Activated CD4-positive, alpha-beta memory T cell treated with anti-CD3 and anti-CD28 coated beads, Interleukin-2, amount 10 ng/mL, durations not matched to agents 7 days and 5 days (primary cell): ENCODE data around the gene ANKS1A. TPM values are rescaled to one million over a fixed set of nuclear protein-coding genes. Genes with fewer than 3 reads are reported as not detected.
A peak's percentile ranks its signal among the peaks of the same experiment; 100 is the strongest.
"Not testable (repeated sequence)": the region's sequence is repeated elsewhere in the genome, so short reads cannot be mapped to it uniquely, and the experiment has no call there.

Experiments used
- CTCF ChIA-PET: fragments of 350-600 bp; sonication (Branson Sonifier 250); formaldehyde crosslinking; loops from one replicate; lab custom pipeline; 2021; ENCODE audit warnings: antibody characterized with exemption, inconsistent platforms; lab: Charles Lee
- POLR2A ChIA-PET: fragments of 350-600 bp; sonication (Branson Sonifier 250); formaldehyde crosslinking; loops from one replicate; lab custom pipeline; 2021; ENCODE audit warnings: antibody characterized with exemption; lab: Charles Lee
- DNase-seq: peaks from one replicate; pipeline ENCODE4 v3.0.0-alpha.2; 2020
- H3K27ac Mint-ChIP-seq: one replicate; pipeline ENCODE4 v1.8.0; 2021; ENCODE audit warnings: mild to moderate bottlenecking, mixed read lengths
- H3K27me3 Mint-ChIP-seq: one replicate; pipeline ENCODE4 v1.8.0; 2021; ENCODE audit warnings: mixed read lengths
- H3K36me3 Mint-ChIP-seq: one replicate; pipeline ENCODE4 v1.8.0; 2021; ENCODE audit warnings: low read depth, mixed read lengths
- H3K4me1 Mint-ChIP-seq: one replicate; pipeline ENCODE4 v1.8.0; 2021; ENCODE audit warnings: mixed read lengths
- H3K4me3 Mint-ChIP-seq: one replicate; pipeline ENCODE4 v1.8.0; 2021; ENCODE audit warnings: mild to moderate bottlenecking, mixed read lengths
- H3K9me3 Mint-ChIP-seq: one replicate; pipeline ENCODE4 v1.8.0; 2021; ENCODE audit warnings: mixed read lengths
- total RNA-seq, 2 experiments: library from RNA; stranded (reverse); gene quantifications; one replicate each; pipeline ENCODE4 v1.2.3, GENCODE V29; 2021

ANKS1A gene
- 1 to 10 TPM; 8.8 to 9.5 TPM for total RNA-seq

DNA sequence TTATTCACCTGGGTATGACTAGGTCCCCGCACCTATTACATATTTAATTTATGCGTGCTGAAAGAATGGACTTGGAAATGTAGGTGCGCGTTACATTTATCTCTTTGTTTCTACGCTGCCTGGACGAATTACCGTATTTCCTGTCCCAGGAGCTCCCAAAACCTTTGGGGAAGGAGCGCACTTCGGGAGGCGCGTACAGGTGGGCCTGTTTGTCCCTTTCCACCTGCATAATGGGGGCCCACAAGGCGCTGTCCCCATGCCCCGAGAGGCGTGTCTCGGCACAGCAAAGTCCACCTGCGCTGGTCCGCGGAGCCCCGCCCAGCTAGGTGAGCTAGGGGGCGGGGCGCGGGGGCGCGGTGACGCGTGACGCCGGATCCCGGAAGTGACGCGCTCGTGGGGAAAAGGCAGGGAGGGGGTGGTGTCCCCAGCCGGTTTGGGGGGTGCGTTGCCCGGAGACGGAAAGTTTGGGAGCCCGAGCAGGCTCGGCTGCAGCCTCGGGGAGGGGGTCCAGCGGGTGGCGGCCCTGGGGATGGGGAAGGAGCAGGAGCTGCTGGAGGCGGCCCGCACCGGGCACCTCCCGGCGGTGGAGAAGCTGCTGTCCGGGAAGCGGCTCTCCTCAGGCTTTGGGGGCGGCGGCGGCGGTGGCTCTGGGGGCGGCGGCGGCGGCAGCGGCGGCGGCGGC lies at the start of gene ANKS1A:
Gene ANKS1A, plus strand, starts transcription at position 382 of the 682 bp plus-strand sequence. Its CDS starts 148 bp downstream, at position 530.
- Mint-ChIP-seq H3K36me3 (peaks cover 15% of the 10 kb centered on the region), H3K9me3 (peaks cover 3% of the 10 kb centered on the region), H3K4me1 (peaks cover 46% of the 10 kb centered on the region), H3K27ac (peak within 1 kb of the TSS; percentile 98), H3K4me3 (peak within 1 kb of the TSS; percentile 99), H3K27me3 (peaks cover 6% of the 10 kb centered on the region)
- peak; percentile 89 for DNase-seq
- CTCF ChIA-PET = interaction anchor here (0.9 to 2.7 kb wide), 7 partner anchors 12 to 1138 kb away, joined by 3 to 12 read pairs (median 4); partner anchors contain the start of genes BLTP3A, MAPK14 and SNRPC
- POLR2A ChIA-PET = interaction anchor here (0.7 to 3.5 kb wide), 18 partner anchors 8 to 1139 kb away, joined by 3 to 27 read pairs (median 8); partner anchors contain the start of genes BLTP3A, ILRUN, RPS10 and SNRPC

DNA sequence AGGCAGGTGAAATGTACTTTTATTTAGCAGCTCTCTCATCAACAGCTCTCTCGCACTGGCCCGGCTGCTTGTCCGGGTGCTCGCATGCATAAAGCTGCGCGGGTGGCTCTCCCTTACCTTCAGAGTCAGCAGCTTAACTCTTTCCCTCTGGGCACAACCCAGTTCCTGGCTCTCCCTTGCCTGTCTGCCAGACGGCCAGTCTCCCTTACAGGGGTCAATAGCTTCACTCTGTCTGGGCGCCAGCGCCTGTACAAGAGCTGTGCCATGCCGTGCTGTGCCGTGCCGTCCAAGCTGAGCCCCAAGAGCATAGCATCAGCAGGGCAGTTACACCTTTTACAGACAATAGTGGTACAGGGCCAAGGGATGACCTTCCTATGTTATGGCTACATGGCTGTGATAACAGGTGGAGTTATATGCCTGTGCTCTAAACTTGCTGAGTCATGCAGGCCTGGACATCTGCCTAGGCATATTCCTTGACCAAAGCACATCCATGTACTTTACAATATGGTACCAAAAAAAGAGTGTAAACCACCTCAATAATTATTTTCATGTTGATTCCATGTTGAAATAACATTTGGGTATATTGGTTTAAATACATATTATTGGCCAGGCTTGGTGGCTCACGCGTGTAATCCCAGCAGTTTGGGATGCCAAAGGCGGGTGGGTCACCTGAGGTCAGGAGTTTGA lies 49.2 kb upstream of the ANKS1A start:
- no peaks in the 10 kb centered on the region for H3K9me3 Mint-ChIP-seq
- DNase-seq = no peak
- H3K4me1 Mint-ChIP-seq = peaks cover 21% of the 10 kb centered on the region
- no peak overlapping the region for H3K27ac Mint-ChIP-seq
- ChIA-PET CTCF (no interaction called here), POLR2A (no interaction called here)
- peaks cover 24% of the 10 kb centered on the region for H3K36me3 Mint-ChIP-seq
- H3K4me3 Mint-ChIP-seq = no peak overlapping the region
- no peaks in the 10 kb centered on the region for H3K27me3 Mint-ChIP-seq

DNA sequence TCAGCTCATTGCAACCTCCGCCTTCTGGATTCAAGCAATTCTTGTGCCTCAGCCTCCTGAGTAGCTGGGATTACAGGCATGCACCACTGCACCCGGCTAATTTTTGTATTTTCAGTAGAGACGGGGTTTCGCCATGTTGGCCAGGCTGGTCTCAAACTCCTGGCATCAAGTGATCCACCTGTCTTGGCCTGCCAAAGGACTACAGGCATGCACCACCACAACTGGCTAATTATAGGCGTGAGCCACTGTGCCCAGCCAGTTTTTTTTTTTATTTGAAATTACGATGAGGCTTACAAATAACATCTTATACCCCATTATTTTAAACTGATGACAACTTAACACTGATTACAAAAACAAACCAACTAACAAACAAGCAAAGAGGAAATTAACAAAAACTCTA lies 40.0 kb upstream of the ANKS1A start:
- POLR2A ChIA-PET, H3K4me1 Mint-ChIP-seq, DNase-seq, CTCF ChIA-PET, H3K9me3 Mint-ChIP-seq, H3K36me3 Mint-ChIP-seq, H3K4me3 Mint-ChIP-seq, H3K27ac Mint-ChIP-seq, H3K27me3 Mint-ChIP-seq: not testable (repeated sequence)

DNA sequence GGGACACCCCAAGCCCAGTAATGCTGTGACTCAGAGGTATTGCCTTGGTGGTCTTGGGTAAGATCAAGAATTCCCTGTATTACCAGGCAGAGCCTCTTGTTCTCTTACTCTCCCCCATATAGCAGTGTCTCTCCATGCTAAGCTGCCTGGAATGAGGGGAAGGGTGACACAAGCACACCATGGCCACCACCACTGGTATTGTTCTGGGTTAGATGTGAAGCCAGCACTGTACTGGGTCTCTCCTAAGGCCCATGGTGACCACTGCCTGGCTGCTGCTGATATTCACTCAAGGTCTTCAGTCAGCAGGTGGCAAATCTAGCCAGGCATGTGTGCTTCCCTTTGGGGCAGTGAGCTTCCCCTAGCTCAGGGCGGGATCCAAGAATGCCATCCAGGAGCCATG lies 37.7 kb upstream of the ANKS1A start:
- POLR2A ChIA-PET = interaction anchor here (1.2 to 1.5 kb wide), 2 partner anchors 36 to 38 kb away, joined by 3 read pairs; partner anchors contain the start of genes ANKS1A and TAF11
- peaks cover 5% of the 10 kb centered on the region for H3K36me3 Mint-ChIP-seq
- CTCF ChIA-PET = no interaction called here
- H3K4me1 Mint-ChIP-seq = no peaks in the 10 kb centered on the region
- no peak overlapping the region for H3K4me3 Mint-ChIP-seq
- H3K9me3 Mint-ChIP-seq = no peaks in the 10 kb centered on the region
- H3K27me3 Mint-ChIP-seq = no peaks in the 10 kb centered on the region
- no peak overlapping the region for H3K27ac Mint-ChIP-seq
- DNase-seq = no peak

- Mint-ChIP-seq H3K36me3 (peaks cover 7% of the 10 kb centered on the region), H3K27me3 (no peaks in the 10 kb centered on the region)
- POLR2A ChIA-PET = no interaction called here
Observed at GRCh38 chr6:34852406-34853085, 36.5 kb upstream of the ANKS1A start.

GRCh38 chr6:34855463-34855862 lies 33.6 kb upstream of the ANKS1A start:
- Mint-ChIP-seq H3K9me3 (no peaks in the 10 kb centered on the region), H3K27ac (no peak overlapping the region), H3K36me3 (peaks cover 21% of the 10 kb centered on the region), H3K4me1 (no peaks in the 10 kb centered on the region), H3K4me3 (no peak overlapping the region), H3K27me3 (no peaks in the 10 kb centered on the region)
- POLR2A ChIA-PET = no interaction called here
- no peak for DNase-seq
- CTCF ChIA-PET = no interaction called here

More at GRCh38 chr6:34852406-34853085, 36.5 kb upstream of the ANKS1A start:
- DNase-seq = no peak
- H3K4me3 Mint-ChIP-seq = no peak overlapping the region
- H3K9me3 Mint-ChIP-seq = no peaks in the 10 kb centered on the region
- no peak overlapping the region for H3K27ac Mint-ChIP-seq
- no peaks in the 10 kb centered on the region for H3K4me1 Mint-ChIP-seq
- CTCF ChIA-PET = no interaction called here

DNA sequence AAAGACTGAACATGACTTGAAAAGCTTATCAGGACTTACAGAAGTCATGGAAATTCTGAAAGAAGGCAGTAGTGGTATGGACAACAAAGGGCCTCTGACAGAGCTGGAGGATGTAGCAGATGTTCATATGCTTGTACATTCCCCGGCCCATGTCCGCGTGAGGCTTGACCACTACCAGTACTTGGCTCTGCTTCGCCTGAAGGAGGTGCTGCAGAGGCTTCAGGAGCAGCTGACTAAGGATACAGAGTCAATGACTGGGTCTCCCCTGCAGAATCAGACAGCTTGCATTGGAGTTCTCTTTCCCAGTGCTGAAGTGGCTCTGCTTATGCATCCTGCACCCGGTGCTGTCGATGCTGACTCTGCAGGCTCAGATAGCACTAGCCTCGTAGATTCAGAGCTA lies 30.4 kb upstream of the ANKS1A start:
- H3K27ac Mint-ChIP-seq = no peak overlapping the region
- H3K4me1 Mint-ChIP-seq = no peaks in the 10 kb centered on the region
- no peaks in the 10 kb centered on the region for H3K27me3 Mint-ChIP-seq
- peaks cover 16% of the 10 kb centered on the region for H3K36me3 Mint-ChIP-seq
- no peaks in the 10 kb centered on the region for H3K9me3 Mint-ChIP-seq
- DNase-seq = no peak
- CTCF ChIA-PET = interaction anchor here (1.6 kb wide), 1 partner anchor 1091 kb away, joined by 3 read pairs; no protein-coding TSS in a partner anchor
- no peak overlapping the region for H3K4me3 Mint-ChIP-seq
- POLR2A ChIA-PET = no interaction called here

DNA sequence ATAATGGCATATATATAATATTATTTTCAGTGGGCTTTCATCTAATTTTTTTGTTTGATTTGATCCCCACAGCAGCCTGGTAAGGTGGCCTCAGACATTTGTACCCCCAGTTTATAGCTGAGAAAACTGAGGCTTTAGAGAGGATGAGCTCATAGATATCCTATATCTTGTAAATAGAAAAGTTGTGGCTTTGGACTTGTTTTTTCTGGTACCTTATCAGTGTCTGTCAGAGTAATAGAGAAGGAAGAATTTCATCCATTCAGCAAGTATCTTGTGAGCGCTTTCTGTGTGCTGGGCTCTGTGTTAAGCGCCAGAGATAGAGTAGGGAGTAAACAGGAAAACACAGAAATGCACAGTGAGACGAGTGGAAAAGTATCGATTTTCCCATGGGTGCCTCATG lies 29.1 kb upstream of the ANKS1A start:
- H3K9me3 Mint-ChIP-seq = no peaks in the 10 kb centered on the region
- DNase-seq = no peak
- peaks cover 20% of the 10 kb centered on the region for H3K36me3 Mint-ChIP-seq
- no peaks in the 10 kb centered on the region for H3K27me3 Mint-ChIP-seq
- ChIA-PET CTCF (interaction anchor here (0.6 kb wide), 1 partner anchor 1004 kb away, joined by 3 read pairs; no protein-coding TSS in a partner anchor), POLR2A (interaction anchor here (1.2 kb wide), 1 partner anchor 68 kb away, joined by 4 read pairs; the partner anchor contains the start of gene BLTP3A)
- H3K4me3 Mint-ChIP-seq = no peak overlapping the region
- no peaks in the 10 kb centered on the region for H3K4me1 Mint-ChIP-seq
- H3K27ac Mint-ChIP-seq = no peak overlapping the region

DNA sequence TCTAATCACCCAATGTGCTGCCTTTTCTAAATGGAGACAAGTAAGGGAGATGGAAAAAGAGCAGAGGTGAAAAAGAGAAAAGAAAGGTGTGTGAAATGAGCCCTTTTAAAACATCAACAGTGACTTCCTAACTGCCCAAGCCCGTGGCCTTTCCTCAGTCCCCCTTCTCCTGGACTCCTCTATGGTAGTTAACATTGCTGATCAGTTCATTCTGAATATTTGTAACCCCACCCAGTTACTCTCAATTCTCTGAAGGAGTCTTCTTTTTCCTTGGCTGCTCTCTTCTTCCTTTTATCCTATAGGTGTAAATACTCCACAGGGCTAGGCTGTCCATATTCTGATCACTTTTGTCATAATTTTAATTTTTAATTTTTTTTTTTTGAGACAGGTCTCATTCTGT lies 28.3 kb upstream of the ANKS1A start:
- no peaks in the 10 kb centered on the region for H3K9me3 Mint-ChIP-seq
- H3K4me1 Mint-ChIP-seq = no peaks in the 10 kb centered on the region
- CTCF ChIA-PET = no interaction called here
- H3K36me3 Mint-ChIP-seq = peaks cover 25% of the 10 kb centered on the region
- no peak for DNase-seq
- H3K27me3 Mint-ChIP-seq = no peaks in the 10 kb centered on the region
- POLR2A ChIA-PET = no interaction called here
- H3K4me3 Mint-ChIP-seq = no peak overlapping the region
- H3K27ac Mint-ChIP-seq = no peak overlapping the region

DNA sequence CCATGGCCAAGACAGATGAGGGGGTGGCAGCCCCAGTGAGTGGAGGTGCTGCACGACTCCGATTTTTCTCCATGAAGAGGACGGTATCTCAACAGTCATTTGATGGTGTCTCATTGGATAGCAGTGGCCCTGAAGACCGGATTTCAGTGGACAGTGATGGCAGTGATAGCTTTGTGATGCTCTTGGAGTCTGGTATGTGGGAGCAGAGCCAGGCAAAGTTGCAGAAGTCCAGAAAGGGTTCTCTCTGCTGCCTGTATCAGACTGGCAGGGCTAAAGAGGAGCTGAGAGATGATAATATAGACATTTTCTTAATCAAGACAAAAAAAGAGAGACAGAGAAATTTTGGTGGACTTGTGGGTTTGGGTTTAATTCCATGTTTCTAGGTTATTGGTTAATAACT lies 25.0 kb upstream of the ANKS1A start:
- CTCF ChIA-PET = interaction anchor here (1.0 kb wide), 1 partner anchor 276 kb away, joined by 3 read pairs; no protein-coding TSS in a partner anchor
- Mint-ChIP-seq H3K27ac (no peak overlapping the region), H3K4me1 (peaks cover 4% of the 10 kb centered on the region), H3K36me3 (peaks cover 13% of the 10 kb centered on the region), H3K27me3 (no peaks in the 10 kb centered on the region), H3K9me3 (no peaks in the 10 kb centered on the region), H3K4me3 (no peak overlapping the region)
- no peak for DNase-seq
- POLR2A ChIA-PET = no interaction called here

GRCh38 chr6:34865107-34865506 lies 23.9 kb upstream of the ANKS1A start:
- H3K4me3 Mint-ChIP-seq = no peak overlapping the region
- no peaks in the 10 kb centered on the region for H3K27me3 Mint-ChIP-seq
- DNase-seq = no peak
- no peaks in the 10 kb centered on the region for H3K9me3 Mint-ChIP-seq
- H3K27ac Mint-ChIP-seq = no peak overlapping the region
- H3K36me3 Mint-ChIP-seq = peaks cover 15% of the 10 kb centered on the region
- peaks cover 4% of the 10 kb centered on the region for H3K4me1 Mint-ChIP-seq
- ChIA-PET POLR2A (no interaction called here), CTCF (interaction anchor here (1.0 kb wide), 1 partner anchor 275 kb away, joined by 3 read pairs; no protein-coding TSS in a partner anchor)

DNA sequence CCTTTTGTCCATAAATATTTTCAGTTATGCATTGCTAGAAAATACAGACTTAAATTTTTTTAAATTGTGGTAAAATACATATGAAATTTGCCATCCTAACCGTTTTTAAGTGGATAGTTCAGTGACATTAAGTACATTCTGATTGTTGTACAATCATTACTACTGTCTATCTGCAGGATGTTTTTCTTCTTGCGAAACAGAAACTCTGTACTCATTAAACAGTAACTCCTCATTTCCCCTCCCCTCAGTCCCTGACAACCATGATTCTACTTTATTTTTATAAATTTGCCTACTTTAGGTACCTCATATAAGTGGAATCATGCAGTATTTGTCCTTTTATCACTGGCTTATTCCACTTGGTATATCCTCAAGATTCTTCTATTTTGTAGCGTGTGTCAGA lies 22.5 kb upstream of the ANKS1A start:
- Mint-ChIP-seq H3K4me1 (peaks cover 4% of the 10 kb centered on the region), H3K36me3 (peaks cover 25% of the 10 kb centered on the region), H3K27ac (no peak overlapping the region), H3K9me3 (no peaks in the 10 kb centered on the region), H3K4me3 (no peak overlapping the region), H3K27me3 (no peaks in the 10 kb centered on the region)
- DNase-seq = no peak
- POLR2A ChIA-PET = no interaction called here
- CTCF ChIA-PET = no interaction called here

GRCh38 chr6:34867484-34867883 lies 21.6 kb upstream of the ANKS1A start:
- no peak for DNase-seq
- Mint-ChIP-seq H3K27ac (no peak overlapping the region), H3K4me1 (peaks cover 4% of the 10 kb centered on the region), H3K27me3 (no peaks in the 10 kb centered on the region), H3K9me3 (no peaks in the 10 kb centered on the region), H3K36me3 (peaks cover 26% of the 10 kb centered on the region), H3K4me3 (no peak overlapping the region)
- ChIA-PET POLR2A (no interaction called here), CTCF (interaction anchor here (0.6 kb wide), 1 partner anchor 62 kb away, joined by 3 read pairs; no protein-coding TSS in a partner anchor)
